GM18868 (cell line): ENCODE data around the gene TET3.
"Not testable (repeated sequence)": the region's sequence is repeated elsewhere in the genome, so short reads cannot be mapped to it uniquely, and the experiment has no call there.

ENCODE experiments used
- ATAC-seq: cut with Tn5 transposase; IDR thresholded peaks from one replicate; pipeline ENCODE4 v1.9.1; 2021; ENCODE audit warnings: mild to moderate bottlenecking, moderate library complexity; ENCODE audit not compliant: unreplicated experiment

The TET3 gene

GRCh38 chr2:73984203-73984921 is at the start of gene TET3:
TSS of gene TET3 (plus strand) at chr2:73984910. CDS start at chr2:73986404, 1,494 bp downstream.
- ATAC-seq = peak; percentile 38

DNA sequence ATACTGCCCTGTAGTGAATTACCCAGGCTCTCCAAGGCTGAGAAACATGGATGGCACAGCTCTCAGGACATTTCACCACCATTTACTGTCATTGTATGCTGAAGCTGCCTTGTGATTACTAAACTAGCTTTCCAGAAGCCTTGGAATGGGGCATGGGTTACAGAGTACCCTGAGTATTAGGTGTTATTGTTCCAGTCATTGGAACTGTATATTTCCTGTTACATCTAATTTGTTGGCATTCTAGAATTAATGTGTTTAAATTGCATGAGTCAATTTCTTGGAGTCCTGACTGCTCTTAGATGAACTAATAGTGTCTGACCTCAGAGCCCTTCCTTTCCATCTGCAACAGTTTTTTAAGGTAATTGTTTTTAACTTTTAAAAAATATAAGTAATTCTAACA is 49.1 kb upstream of the TET3 start:
- ATAC-seq = no peak

GRCh38 chr2:73937103-73937885 is 47.4 kb upstream of the TET3 start:
- no peak for ATAC-seq

GRCh38 chr2:73937899-73938298 is 46.8 kb upstream of the TET3 start:
- no peak for ATAC-seq

- ATAC-seq = no peak
Measured at GRCh38 chr2:73938718-73939352, 45.9 kb upstream of the TET3 start.

GRCh38 chr2:73939419-73939818 is 45.3 kb upstream of the TET3 start:
- no peak for ATAC-seq

DNA sequence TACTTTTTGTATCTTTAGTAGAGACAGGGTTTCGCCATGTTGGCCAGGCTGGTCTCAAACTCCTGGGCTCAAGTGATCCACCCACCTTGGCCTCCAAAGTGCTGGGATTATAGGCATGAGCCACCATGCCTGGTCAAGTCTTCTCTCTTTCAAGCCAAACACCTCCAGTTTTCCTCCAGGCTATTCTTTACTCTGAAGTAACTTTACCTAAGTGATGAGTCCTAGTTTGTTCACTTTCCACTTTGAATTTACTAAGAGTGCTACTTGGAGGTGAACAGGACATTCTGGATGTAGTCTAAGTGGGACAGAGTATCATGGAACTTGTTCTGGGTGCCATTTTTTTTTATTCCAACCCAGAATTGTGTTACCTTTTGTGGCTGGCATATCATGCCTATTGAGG is 44.6 kb upstream of the TET3 start:
- not testable (repeated sequence) for ATAC-seq

GRCh38 chr2:73942664-73943063 is 42.0 kb upstream of the TET3 start:
- no peak for ATAC-seq

DNA sequence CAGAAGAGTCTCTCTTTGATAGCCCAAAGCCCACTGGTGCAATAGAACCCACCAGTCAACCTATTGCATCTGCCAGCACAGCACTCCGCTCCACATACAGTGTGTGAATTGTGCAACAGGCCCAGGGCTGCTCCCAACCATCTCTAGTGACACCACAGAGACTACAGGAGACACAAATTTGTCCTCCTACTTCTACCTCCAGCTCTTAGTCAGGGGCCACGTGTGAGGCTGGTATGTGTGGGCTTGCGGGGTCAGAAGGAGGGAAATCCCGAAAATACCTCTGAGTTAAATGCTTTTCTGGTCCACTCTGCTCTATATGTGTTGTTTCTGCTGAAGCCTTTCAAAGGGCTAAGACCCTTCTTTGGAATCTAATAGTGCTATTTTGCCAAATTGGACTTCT is 40.0 kb upstream of the TET3 start:
- ATAC-seq = peak; percentile 81

DNA sequence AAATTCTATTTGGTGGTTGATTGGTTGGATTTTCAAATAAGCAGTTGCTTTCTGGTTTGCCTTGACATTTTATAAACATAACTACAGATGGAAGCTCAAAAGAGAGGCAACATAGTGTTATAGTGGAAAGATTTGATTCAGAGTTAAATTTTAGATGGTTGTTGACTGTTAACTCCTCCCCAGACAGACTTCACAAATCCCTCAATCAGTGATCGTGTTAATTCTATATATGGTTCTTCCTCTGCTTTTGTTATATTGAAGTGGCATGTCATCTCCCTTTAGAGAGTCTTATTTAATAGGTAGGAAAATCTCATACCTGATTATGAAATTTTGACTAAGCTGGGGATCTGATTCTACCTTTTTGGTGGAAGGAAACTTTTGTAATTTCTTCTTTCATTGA is 38.5 kb upstream of the TET3 start:
- no peak for ATAC-seq

DNA sequence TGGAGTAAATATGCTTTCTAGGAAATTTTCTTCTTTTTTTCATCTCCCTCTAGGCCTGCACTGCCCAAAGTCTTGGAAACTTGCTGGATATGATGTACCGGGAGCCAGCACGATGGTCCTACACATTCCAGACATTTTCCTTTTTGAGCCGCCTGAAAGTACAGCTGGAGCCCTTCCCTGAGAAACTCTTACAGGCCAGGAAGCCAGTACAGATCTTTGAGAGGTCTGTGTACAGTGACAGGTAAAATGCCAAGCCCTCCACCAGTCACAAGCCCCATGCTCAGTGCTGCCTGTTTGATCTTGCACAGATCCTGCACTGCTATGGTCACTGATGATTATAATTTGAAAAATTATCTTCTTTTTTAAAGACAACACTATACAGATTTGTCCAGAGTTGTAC is 38.0 kb upstream of the TET3 start:
- no peak for ATAC-seq

- no peak for ATAC-seq
Measured at GRCh38 chr2:73947412-73948018, 37.2 kb upstream of the TET3 start.

DNA sequence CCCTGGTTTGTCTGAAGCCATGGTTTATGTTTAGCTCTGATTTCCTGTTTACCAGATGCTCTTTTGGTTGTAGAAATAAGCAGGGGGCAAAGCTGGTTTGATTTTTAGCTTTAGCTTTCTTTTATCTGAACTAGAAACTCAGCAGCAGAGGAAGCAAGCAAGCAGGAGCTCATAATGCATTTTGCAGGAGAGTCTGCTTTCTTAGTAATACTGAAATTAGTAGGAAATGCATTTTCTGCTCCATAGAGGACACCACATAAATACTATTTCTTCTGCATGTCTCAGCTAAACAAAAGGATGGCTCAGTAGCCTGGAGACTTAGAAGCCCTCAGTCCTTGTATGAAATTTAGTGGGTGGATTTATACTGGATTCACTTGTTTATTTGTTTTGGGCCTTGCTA is 34.9 kb upstream of the TET3 start:
- no peak for ATAC-seq

- ATAC-seq = no peak
Measured at GRCh38 chr2:73952499-73953446, 31.9 kb upstream of the TET3 start.

DNA sequence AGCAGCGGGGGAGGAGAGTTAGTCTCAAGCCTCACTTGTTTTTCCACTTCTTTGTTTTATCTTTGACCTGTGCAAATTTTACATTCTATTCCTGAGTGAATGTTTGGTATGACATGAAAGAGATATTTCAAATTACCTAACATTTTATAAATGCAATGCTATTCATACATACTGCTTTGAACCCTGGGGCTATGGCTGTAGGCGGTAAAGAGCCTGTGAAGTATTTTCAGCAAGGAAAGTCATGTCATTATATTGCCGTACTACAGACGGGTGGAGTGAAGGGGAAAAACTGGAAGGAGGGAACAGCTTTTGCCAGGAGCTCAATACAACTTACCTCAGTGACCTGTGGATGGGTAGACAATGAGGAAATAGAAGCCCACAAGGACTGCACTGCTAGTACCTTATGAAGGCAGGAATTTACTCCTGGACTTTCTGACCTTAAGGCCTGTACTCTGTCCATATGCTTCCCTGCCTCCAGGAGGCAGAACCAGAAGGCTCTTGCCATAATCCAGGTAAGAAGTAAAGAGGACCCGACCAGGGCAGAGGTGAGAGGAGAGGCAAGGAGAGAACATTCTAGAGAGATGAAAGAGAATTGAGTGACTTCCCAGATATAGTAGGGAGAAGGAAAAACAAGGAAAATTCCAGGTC is 28.4 kb upstream of the TET3 start:
- no peak for ATAC-seq

DNA sequence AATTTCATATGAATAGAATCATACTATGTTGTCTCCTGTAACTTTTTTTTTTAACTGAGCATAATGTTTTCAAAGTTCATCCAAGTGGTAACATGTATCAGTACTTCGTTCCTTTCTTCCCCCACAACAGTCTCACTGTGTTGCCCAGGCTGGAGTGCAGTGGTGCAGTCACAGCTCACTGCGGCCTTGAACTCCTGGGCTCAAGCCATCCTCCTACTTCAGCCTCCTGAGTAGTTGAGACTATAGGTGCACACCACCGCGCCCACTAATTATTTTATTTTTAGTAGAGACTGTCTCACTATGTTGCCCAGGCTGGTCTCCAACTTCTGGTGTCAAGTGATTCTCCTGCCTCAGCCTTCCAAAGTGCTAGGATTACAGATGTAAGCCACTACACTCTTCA is 23.4 kb upstream of the TET3 start:
- no peak for ATAC-seq

GRCh38 chr2:73961823-73962615 is 22.7 kb upstream of the TET3 start:
- no peak for ATAC-seq

- no peak for ATAC-seq
Measured at GRCh38 chr2:73962798-73963197, 21.9 kb upstream of the TET3 start.
